ENCODE results near the gene RNF215.

Gene RNF215

DNA sequence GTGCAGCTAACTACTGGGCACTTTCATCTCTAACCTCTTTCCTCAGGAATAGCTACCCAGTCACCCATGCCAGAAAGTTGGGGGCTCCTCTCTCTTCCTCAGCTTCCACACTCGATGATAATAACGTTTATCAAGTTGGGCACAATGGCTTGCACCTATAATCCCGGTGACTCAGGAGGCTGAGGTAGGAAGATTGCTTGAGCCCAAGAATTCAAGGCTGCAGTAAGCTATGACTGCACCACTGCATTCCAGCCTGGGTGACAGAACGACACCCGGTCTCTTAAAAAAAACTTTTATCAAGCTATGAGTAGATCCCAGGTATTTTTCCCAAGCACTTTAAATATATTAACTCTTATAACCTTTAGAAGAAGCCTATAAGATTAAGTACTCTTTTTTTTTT, 32.6 kb downstream of the RNF215 start:
- no peak for TF ChIP-seq EZH2 (IDR thresholded peaks at IDR 0.05; ENCODE audit: borderline replicate concordance, low read length)
- TF ChIP-seq, protein P1, sequence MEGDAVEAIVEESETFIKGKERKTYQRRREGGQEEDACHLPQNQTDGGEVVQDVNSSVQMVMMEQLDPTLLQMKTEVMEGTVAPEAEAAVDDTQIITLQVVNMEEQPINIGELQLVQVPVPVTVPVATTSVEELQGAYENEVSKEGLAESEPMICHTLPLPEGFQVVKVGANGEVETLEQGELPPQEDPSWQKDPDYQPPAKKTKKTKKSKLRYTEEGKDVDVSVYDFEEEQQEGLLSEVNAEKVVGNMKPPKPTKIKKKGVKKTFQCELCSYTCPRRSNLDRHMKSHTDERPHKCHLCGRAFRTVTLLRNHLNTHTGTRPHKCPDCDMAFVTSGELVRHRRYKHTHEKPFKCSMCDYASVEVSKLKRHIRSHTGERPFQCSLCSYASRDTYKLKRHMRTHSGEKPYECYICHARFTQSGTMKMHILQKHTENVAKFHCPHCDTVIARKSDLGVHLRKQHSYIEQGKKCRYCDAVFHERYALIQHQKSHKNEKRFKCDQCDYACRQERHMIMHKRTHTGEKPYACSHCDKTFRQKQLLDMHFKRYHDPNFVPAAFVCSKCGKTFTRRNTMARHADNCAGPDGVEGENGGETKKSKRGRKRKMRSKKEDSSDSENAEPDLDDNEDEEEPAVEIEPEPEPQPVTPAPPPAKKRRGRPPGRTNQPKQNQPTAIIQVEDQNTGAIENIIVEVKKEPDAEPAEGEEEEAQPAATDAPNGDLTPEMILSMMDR (IDR thresholded peaks at IDR 0.05; ENCODE audit: low read length) = no peak
- Histone ChIP-seq H3K4me2 (ENCODE audit: low read length) (peak overlapping the region; percentile 89; the same call in 1 of the 2 replicates), H3K36me3 (ENCODE audit: insufficient read depth, low read length) (peaks cover 43% of the 10 kb centered on the region), H3F3A (ENCODE audit: insufficient read depth, low read length) (no peaks in the 10 kb centered on the region), H3K27me3 (ENCODE audit: insufficient read depth, low read length) (no peaks in the 10 kb centered on the region), H2AFZ (ENCODE audit: low read length) (no peak overlapping the region), H3K4me1 (ENCODE audit: insufficient read depth, low read length, severe bottlenecking) (peaks cover 24% of the 10 kb centered on the region), H3K9me2 (ENCODE audit: low read depth, low read length) (no peaks in the 10 kb centered on the region), H3K9me3 (ENCODE audit: low read length) (no peaks in the 10 kb centered on the region), H3K79me2 (ENCODE audit: insufficient read depth, low read length) (peaks cover 20% of the 10 kb centered on the region), H3K4me3 (ENCODE audit: low read depth, low read length, poor library complexity, severe bottlenecking) (peak overlapping the region; percentile 85), H3K9ac (ENCODE audit: low read length) (peak overlapping the region; percentile 14; the same call in 1 of the 2 replicates), H3K27ac (ENCODE audit: low read depth, low read length, poor library complexity, severe bottlenecking) (no peak overlapping the region), H4K20me1 (ENCODE audit: insufficient read depth, low read length) (no peaks in the 10 kb centered on the region)

DNA sequence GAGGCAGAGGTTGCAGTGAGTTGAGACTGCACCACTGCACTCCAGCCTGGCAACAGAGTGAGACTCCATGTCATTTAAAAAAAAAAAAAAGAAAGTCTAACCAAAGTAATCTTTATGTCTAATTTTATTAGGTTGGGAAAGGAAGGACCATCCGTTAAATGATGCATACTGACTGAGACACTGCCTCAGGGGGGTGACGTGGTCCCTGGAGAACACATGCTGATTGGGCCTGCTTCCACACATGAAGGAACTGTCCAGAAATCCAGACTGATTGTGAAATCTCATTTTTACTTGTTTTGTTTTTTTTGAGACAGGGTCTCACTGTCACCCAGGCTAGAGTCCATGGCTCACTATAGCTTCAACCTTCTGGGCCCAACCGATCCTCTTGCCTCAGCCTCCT, 36.0 kb downstream of the RNF215 start:
- Histone ChIP-seq H3F3A (ENCODE audit: insufficient read depth, low read length) (no peaks in the 10 kb centered on the region), H3K9ac (ENCODE audit: low read length) (no peak overlapping the region), H3K4me1 (ENCODE audit: insufficient read depth, low read length, severe bottlenecking) (peaks cover 21% of the 10 kb centered on the region), H3K27ac (ENCODE audit: low read depth, low read length, poor library complexity, severe bottlenecking) (no peak overlapping the region), H3K79me2 (ENCODE audit: insufficient read depth, low read length) (peaks cover 18% of the 10 kb centered on the region), H2AFZ (ENCODE audit: low read length) (no peak overlapping the region), H3K4me3 (ENCODE audit: low read depth, low read length, poor library complexity, severe bottlenecking) (no peak overlapping the region), H3K36me3 (ENCODE audit: insufficient read depth, low read length) (peaks cover 75% of the 10 kb centered on the region), H4K20me1 (ENCODE audit: insufficient read depth, low read length) (no peaks in the 10 kb centered on the region), H3K9me2 (ENCODE audit: low read depth, low read length) (no peaks in the 10 kb centered on the region), H3K9me3 (ENCODE audit: low read length) (no peaks in the 10 kb centered on the region), H3K4me2 (ENCODE audit: low read length) (no peak overlapping the region), H3K27me3 (ENCODE audit: insufficient read depth, low read length) (no peaks in the 10 kb centered on the region)
- TF ChIP-seq, protein P1 (IDR thresholded peaks at IDR 0.05; ENCODE audit: low read length) = no peak
- TF ChIP-seq EZH2 (IDR thresholded peaks at IDR 0.05; ENCODE audit: borderline replicate concordance, low read length) = no peak

DNA sequence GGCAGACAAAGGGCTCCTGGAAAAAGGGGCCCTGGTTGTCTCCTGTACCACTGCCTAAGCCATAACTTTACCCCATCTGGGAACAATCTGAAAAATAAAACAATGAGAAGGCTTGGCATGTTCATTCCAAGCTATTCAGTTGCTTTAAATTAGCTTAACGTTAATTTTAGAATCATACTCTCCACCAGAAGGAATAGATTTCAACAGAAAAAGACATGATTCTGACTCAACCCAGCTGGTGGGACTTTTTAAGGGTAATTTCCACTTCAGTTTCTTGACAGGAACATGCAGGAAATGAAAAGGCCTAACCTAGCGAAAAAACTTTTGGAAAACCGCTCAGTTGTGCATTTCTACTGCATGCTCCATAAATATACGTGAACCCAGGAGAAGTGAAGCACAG, 38.4 kb downstream of the RNF215 start:
- no peaks in the 10 kb centered on the region for H3F3A ChIP-seq (ENCODE audit: insufficient read depth, low read length)
- no peaks in the 10 kb centered on the region for H3K4me1 ChIP-seq (ENCODE audit: insufficient read depth, low read length, severe bottlenecking)
- no peak overlapping the region for H3K9ac ChIP-seq (ENCODE audit: low read length)
- TF ChIP-seq, protein P1 (IDR thresholded peaks at IDR 0.05; ENCODE audit: low read length) = no peak
- no peak overlapping the region for H2AFZ ChIP-seq (ENCODE audit: low read length)
- H3K4me3 ChIP-seq (ENCODE audit: low read depth, low read length, poor library complexity, severe bottlenecking) = no peak overlapping the region
- no peaks in the 10 kb centered on the region for H3K79me2 ChIP-seq (ENCODE audit: insufficient read depth, low read length)
- no peaks in the 10 kb centered on the region for H3K27me3 ChIP-seq (ENCODE audit: insufficient read depth, low read length)
- H4K20me1 ChIP-seq (ENCODE audit: insufficient read depth, low read length) = no peaks in the 10 kb centered on the region
- H3K9me3 ChIP-seq (ENCODE audit: low read length) = no peaks in the 10 kb centered on the region
- peaks cover 93% of the 10 kb centered on the region for H3K36me3 ChIP-seq (ENCODE audit: insufficient read depth, low read length)
- H3K27ac ChIP-seq (ENCODE audit: low read depth, low read length, poor library complexity, severe bottlenecking) = no peak overlapping the region
- H3K4me2 ChIP-seq (ENCODE audit: low read length) = no peak overlapping the region
- no peaks in the 10 kb centered on the region for H3K9me2 ChIP-seq (ENCODE audit: low read depth, low read length)

Measured in OCI-LY1 (cell line).